Measurements from ENCODE around the gene LSAMP. TPM values are rescaled to one million over a fixed set of nuclear protein-coding genes. Genes with fewer than 3 reads are reported as not detected.

The LSAMP gene
- total RNA-seq, 1 experiment from 2014 or later: 0.21 TPM

DNA sequence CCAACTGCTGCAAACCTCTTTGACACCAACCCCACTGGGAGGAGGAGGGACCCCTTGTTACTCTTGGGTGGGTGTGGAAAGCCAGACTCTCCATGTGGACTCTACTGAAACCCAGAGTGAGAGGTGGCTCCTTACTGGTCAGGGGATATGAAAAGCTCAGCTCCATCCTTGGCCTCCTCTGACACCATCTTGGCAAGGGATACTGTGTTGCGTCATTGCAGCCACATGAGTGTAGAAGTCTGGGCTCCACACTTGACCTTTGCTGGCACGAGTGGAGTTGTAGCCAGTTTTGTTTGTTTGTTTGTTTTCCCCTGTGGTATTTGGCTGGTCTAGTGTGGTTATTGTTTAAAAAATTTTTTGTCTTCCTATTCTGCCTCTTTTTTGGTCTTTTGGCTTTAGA is 532.9 kb downstream of the LSAMP start:
- no peak for DNase-seq (ENCODE audit: low read depth)

DNA sequence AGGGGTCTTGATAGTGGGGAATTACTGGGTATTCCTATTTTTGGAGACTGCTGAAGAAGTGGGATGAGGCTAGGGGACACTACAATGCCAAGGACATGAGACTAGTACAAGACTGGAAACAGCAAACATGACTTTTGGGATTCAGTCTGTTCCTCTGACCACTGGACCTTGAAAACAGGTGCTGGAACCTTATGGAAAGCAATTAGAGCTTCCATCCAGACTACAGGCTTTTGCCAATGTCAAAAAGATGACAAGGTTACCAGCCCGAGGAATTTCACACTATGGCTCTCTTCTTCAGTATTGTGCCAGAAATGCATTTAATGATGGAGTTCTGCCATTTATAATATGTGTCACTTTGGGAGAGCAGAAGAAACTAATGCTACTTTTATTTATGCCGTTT is 539.4 kb downstream of the LSAMP start:
- DNase-seq (ENCODE audit: low read depth): no peak

GRCh38 chr3:115903843-115904242 is 541.4 kb downstream of the LSAMP start:
- DNase-seq (ENCODE audit: low read depth): peak; percentile 74

- no peak for DNase-seq (ENCODE audit: low read depth)
These were observed 544.3 kb downstream of the LSAMP start for GRCh38 chr3:115901008-115901407.

DNA sequence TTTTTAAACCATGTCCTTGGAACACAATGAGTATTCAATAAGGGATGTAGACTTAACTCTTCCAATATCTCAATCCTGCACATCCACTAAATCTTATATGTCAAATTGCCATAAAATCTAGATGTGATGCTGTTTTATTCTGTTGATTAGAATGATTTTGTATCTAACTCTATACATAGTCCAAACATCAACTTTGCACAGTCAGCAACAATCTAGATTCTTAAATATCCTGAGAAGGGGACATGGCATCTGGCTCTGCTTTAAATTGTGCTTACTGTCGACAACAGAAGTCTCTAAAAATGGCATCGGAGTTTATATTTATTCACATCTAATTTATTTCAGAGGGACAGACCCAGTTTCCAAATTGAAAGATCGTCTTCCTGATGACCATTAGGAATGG is 545.8 kb downstream of the LSAMP start:
- no peak for DNase-seq (ENCODE audit: low read depth)

DNA sequence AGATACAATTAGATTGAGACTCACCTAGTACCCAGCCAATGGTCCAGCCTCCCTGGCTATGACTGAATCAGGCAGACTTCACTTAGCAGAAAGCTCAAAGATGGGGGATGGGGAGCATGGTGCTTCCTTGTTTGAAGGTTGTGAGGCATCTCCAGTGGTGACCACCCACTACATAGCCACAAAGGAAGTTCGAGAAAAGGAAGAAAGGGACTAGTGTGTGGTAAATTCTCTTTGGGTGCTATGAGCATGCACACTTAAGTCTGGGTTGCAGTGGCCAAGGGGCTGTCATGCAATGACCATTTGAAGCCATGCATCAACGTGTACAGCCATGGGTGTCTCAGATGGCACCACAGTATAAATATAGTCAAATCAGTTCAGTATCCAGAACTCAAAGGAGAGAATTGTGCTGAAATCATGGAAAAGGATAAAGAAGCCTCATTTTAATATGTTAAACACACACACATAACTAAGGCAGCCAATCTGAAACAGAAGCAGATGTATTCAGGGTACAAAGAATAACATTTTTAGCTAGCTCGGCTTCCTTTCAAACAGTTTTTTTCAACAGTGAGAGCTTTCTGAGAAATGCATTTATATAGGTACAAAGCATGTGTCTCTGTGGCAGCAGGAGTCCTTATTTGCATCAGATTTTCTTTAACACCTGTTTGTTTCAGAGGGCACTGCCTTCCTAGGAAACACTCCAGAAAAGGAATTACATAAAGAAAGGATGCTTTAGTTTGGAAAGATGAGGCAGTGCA is 546.5 kb downstream of the LSAMP start:
- DNase-seq (ENCODE audit: low read depth): peak; percentile 32

DNA sequence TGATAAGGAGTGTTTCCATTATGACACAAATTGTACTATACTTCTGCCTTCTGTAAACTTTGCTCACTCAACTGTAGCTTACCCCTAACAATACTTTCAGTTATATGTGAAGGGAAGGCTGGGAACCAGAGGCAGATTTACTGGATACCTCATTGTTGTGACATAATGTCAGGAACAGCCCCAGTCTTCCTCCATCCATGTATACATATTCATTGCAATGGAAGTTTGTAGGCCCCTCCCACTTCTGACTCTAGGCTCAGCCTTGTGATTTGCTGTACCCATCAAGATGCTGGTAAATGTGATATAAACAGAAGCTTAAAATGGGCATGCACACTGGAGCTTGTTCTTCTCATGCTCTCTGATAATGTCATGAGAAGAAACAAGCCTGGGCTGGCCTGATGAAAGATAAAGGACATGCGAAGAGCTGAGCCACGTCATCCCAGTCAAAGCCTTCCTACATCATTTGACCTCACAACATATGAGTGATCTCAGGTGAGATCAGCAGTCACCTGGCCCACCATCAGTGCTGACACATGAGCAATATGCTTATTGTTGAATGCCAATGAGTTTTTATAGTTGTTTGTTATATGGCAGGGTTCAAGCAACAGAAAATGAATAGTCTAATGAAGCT is 554.2 kb downstream of the LSAMP start:
- DNase-seq (ENCODE audit: low read depth): no peak

GRCh38 chr3:115890579-115890978 is 554.7 kb downstream of the LSAMP start:
- DNase-seq (ENCODE audit: low read depth): no peak

GRCh38 chr3:115885621-115886020 is 559.7 kb downstream of the LSAMP start:
- DNase-seq (ENCODE audit: low read depth): peak; percentile 24

DNA sequence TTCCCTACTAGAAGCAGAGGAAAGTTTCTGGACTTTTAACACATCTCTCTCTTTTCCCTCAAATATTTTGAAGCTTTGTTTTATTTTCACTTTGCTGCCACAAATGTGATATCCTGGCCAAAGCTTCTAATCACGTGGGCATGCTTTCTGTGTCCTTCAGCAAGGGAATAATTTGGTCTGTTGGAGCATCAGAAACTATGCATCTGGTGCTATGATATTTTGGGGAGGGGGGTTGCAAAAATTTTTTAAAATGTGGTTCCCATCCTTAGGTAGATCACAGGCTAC is 567.7 kb downstream of the LSAMP start:
- no peak for DNase-seq (ENCODE audit: low read depth)

DNA sequence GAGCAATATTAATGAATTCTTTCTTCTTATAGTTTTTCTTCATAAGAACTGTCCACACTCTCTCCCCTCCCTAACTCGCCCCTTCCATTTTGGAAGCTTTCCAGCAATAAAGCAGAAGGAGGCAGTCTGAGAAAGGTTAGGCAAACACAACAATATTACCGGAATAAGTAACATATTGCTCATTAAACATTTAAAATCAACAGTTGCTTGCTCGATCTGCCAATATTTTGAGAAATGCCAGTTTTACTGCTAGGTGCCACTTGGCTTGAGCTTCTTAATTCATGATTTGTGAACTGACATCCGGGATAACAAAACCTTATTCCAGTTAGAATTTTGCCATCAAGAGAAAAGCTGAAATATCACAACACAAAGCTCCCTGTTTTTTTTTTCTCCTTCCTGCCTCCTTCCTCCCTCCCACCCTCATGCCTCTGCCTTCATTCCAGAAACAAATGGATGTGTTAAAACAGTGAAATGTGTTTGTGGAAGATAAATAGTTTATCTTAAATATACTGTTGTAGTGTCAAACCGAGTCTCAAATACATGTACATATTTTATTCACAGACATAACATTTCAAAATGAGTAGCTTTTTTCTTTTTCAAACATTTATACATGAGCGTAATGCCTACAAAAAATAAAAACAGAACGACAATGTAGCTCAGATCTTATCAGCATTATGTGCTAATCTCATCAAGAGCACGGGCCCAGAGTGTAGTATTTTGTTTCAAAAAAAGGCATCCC is 568.2 kb downstream of the LSAMP start:
- DNase-seq (ENCODE audit: low read depth): no peak

DNA sequence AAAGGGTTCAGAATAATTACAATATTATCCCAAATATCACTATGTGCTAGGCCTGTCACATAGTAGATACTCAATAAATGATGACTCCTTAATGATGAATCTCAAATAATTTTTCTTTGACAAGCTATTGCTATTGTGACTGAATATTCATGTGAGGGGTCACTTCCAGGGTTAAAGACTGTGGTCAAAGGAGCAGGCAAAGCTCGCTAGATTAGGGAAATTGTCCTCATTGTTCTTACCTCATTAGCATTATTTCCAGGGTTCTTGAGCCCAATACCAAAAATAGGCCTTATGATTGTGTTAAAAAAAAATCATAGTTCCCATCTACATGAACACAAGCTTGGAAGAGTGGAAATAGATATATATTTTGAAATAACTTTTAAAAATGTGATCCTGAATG is 569.8 kb downstream of the LSAMP start:
- no peak for DNase-seq (ENCODE audit: low read depth)

DNA sequence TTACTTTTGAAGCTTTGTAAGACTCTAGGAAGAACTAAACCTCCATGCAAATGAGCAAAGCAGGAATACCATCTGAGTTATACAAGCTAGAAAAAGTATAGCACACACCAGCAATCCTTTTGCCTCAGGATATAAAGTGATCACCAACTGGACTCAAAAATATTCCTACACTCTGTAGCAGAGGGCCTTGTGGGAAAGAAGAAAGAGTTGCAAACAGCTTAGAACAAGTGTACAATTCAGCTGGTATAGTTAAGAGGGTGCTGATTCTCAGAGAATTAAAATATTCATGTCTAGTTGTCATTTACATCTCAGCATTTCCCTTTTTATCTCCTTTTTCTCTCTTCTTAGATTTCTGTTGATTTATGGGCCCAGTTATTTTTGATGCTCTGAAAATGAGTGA is 573.6 kb downstream of the LSAMP start:
- no peak for DNase-seq (ENCODE audit: low read depth)

- no peak for DNase-seq (ENCODE audit: low read depth)
These were observed 580.4 kb downstream of the LSAMP start for GRCh38 chr3:115864911-115865310.

- no peak for DNase-seq (ENCODE audit: low read depth)
These were observed 582.4 kb downstream of the LSAMP start for GRCh38 chr3:115862849-115863248.

- DNase-seq (ENCODE audit: low read depth): no peak
These were observed 583.2 kb downstream of the LSAMP start for GRCh38 chr3:115862099-115862498.

- DNase-seq (ENCODE audit: low read depth): no peak
These were observed 584.0 kb downstream of the LSAMP start for GRCh38 chr3:115861166-115861733.

DNA sequence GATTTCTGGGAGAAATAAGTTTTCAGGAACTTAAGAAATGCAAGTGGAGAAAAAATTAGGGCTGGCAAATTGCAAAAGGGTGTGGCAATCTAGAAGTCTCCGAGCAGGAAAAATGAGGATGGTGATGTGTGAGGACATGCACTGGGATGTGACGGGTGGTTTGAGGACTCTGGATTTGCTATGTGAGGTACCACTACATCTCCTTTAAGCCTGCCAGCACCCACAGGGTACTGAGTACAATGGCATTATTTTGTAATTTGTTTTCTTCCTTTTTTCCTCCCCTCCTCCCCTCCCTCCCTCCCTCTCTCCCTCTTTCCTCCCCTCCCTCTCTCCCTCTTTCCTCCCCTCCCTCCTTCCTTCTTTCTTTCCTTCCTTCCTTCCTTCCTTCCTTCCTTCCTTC is 584.5 kb downstream of the LSAMP start:
- DNase-seq (ENCODE audit: low read depth): no peak

GRCh38 chr3:115859002-115859807 is 586.1 kb downstream of the LSAMP start:
- DNase-seq (ENCODE audit: low read depth): no peak

DNA sequence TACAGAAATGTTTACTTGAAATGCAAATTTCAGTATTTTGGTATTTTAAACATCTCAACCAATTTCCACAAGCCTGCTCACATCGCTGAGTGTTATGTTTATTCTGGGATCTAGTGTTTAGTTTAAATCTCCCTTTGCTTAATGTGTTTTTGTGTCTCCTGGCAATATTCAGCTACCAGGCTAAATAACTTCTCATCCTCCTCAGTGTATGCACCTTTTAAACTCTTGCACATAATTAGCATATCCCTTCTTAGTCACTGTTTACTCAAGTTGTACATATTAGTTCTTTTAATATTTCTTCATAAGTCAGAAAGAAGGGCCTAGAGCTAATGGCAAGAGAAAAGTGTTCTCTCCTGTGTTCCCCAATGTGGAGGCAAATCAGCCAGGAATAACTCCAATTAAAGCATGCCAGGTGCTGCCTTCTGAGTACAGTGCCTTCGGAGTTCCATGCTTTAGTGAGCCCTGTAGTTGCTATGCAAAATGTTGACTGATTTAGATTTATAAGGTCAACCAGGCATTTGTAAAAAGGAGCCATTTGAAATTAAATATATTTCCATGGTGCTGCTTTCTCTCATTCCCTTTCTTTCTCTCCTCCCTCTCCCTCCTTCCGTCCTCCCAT is 587.7 kb downstream of the LSAMP start:
- no peak for DNase-seq (ENCODE audit: low read depth)

GRCh38 chr3:115855911-115856310 is 589.4 kb downstream of the LSAMP start:
- peak; percentile 76 for DNase-seq (ENCODE audit: low read depth)
